Retina (tissue), 1 donor: ENCODE measurements around the gene HTR7.
"Not testable (repeated sequence)": the region's sequence is repeated elsewhere in the genome, so short reads cannot be mapped to it uniquely, and the experiment has no call there.

Experiments
- DNase-seq: peaks from one replicate; pipeline ENCODE4 v3.0.0-alpha.2; 2016

Gene HTR7

DNA sequence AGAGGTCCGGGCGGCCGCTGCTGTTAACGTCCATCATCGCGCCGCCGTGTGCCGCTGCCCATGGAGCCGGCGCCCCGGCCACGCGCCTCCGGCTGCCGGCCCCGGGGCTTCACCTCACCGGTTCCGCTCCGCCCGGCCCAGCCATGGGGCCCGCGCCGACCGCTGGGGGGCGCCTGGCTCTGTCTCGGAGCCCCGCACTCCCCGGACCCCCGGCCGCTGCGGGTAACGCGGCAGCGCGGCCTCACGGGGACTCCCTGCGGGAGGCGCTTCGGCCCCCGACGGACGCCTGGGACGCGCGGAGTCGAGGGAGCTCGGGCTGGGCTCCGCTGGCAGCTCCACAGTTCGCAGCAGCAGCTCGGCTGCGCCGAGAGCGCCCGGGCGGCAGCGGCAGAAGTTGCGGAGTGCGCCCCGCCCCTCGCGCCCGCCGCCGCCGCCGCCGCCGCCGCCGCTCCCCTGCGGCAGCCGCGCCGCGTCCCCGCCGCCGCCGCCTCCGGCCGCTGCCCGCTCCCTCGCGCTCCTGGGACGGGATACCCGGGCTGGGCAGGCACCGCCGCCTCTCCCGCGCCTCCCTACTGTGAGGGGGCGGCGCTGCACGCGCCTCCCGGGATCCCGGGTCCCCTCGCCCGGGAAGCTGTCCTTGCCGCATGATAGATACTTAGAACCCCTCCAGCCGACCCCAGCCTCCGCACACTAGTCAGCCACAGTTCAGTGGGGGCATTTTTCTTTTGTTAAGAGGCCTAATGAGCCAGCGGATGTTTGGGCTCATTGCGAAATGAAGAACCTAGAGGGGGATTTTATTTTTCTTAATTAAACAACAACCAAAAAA, at the start of gene HTR7:
HTR7 (minus strand) TSS at position 405 of the 826 bp plus-strand sequence; CDS start at position 37, 368 bp downstream.
- peak; percentile 86 for DNase-seq

DNA sequence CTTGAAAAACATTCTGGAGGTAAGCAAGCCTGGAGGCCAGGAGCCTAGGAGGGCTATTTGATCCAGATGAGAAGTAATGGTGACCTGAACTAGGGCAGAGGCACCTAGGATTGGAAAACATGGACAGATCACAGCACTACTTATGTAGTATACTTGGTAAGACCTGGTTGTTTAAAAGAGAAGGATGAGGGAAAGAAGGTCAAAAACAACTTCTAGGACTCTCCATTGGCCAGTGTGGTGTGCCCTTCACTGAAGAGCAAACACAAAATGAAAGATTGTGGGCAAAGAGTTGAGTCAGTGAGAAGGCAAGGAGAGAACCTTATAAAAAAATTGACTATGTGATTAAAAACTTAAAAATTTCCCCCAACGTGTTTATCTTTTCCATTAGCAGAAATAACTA, 48.8 kb upstream of the HTR7 start:
- DNase-seq, result no peak

DNA sequence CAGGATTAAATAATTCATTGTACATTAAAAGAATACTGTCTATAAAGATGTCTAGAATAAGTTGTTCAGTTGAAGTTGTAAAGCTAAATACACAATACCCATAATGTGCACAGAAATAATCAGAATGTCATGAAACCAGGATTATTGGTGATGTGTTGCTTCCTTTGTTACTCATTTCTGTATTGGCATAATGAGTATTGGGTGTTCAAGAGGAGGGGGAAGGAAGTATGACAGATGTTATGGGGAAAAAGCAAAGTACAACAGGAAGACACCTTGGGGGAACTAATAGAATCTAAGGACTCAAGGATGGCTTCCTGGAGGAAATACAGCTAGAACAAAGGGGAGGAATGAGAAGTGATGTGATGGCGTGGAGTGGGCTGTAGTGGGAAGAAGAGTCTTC, 48.1 kb upstream of the HTR7 start:
- DNase-seq, result no peak

DNA sequence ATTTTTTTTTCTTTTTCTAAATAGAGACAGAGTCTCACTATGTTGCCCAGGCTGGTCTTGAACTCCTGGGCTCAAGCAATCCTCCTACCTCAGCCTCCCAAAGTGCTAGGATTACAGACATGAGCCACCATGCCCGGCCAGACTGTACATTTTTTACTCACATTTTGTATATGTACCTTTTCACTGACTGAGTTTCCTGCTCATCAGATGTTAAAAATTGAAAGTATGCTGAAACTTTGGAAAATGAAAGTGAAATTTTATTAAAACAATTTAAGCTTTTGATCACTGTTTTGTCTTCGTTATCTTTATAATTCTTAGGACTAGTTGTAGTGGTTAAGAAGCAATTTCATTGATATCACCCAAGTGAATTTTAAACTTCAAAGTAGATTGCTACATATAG, 39.1 kb upstream of the HTR7 start:
- not testable (repeated sequence) for DNase-seq

DNA sequence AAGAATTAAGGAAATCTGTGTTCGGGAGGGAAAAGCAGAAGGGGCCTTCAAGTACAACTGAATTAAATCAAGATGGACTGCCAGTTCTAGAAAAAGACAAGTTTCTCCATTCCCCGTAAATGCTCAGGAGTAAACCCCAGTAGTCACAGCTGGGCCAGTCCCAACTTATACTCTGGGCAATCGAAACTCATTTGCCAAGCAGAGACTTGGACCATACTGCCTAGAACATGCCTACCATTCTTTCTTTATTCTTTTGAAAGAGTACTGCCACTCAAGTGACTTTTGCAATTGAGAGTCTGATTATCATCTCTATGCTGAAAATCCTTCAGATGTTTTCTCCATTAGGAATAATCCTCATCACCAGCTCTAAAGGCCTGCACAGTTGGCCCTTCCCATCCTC, 35.4 kb upstream of the HTR7 start:
- no peak for DNase-seq

DNA sequence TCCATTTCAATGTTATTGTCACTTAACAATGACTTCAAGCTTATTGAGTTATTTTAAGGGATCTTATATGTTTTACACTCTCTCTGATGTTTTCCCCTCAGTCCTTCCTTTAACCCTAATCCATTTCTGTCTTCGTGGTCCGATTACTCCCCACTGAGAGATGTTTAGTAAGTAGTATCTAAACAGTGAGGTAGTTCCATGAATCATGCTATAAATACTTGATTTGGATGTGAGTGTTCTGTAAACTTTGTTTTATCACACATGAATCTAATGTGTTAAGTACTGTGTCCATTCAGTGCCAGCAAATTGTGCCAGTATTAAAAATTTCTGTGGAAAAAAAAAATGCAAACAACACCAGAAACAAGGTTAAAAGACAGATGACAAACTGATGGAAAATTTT, 32.5 kb upstream of the HTR7 start:
- no peak for DNase-seq

DNA sequence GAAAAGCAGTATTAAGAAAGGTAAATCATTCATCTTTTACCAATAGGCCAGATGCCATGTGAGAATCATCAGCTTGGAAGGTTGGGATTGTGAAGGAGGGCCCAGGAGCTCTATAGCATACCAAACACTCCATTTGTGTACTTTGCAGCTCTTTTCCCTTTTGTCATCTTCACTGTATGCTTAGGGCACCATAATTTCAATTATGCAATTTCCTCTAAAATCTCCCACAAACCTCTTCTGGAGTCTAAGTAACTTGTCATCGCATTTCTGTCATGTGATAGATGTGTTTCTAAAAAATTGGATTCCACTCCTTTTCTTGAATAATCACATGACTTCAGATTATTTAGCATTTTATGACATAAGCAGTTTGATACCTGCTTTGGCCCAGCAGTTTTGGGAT, 31.8 kb upstream of the HTR7 start:
- DNase-seq, result no peak

DNA sequence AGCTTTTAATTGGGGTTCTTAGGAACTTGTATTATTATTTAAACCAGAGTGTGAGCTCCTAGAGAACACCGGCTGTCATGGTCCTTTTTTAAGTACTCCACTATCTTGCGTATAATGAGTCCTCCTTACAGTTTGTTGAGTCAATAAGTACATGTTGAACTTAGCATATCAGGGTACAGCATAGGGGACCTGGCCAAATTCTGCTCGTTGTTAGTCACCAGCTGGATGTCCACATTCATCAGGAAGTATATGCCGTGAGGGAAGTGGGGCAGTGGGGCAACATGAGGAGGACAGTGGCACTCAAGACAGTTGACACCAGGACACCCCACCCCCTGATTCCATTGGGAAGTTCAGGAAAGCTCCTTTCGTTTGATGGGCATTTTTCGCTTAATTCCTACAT, 30.5 kb upstream of the HTR7 start:
- DNase-seq, result no peak

DNA sequence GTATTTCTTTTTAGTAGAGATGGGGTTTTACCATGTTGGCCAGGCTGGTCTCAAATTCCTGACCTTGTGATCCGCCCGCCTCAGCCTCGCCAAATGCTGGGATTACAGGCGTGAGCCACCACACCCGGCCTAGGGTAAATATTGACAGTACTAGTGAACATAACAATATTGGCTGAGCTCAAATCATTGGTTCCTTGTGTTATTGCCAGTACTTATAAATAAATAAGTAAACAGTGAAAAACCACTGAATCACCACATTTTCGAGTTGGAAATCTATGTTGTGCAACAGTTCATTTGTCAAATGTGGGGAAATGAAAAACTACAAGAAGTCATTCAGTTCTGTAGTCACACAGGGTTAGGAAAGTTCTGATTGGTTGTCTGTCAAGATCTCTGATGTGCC, 29.7 kb upstream of the HTR7 start:
- DNase-seq, result no peak

DNA sequence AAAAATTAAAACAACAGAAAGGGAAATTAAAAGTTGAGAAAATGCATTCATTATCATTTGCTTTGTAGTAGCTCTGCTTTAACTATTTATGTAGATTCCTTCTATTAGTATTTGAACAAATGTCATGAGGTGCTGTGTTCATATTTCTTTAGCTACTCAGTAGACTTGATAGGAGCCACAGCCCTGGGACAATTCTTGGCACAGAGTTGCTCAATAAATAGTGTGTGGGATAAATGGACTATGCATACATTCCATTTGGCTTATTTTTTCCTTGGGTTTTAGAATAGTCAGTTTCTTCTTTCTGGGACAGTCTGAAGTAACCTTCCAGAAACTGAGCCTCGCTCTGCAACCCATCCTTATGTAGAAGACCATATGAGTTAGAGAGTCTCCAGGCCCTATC, 27.3 kb upstream of the HTR7 start:
- DNase-seq, result no peak

DNA sequence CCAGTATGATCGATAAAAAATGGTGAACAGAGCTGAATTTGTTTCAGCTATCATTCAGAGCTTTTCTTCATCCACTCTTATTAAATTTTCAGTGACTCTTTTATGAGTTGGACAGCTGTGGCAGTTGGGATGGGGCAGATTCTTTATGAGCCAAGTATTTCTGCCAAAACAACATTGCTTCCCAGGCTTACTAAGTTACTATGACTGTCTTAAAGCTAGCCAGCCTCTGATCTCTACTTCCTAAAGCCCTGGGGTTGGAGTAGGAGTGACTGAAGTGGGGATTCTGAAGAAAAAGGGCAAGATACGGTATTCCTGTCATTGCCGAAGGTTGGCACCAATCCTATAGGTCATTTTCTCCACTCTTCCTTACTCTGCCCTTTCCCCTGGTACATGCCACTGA, 26.6 kb upstream of the HTR7 start:
- DNase-seq, result no peak

DNA sequence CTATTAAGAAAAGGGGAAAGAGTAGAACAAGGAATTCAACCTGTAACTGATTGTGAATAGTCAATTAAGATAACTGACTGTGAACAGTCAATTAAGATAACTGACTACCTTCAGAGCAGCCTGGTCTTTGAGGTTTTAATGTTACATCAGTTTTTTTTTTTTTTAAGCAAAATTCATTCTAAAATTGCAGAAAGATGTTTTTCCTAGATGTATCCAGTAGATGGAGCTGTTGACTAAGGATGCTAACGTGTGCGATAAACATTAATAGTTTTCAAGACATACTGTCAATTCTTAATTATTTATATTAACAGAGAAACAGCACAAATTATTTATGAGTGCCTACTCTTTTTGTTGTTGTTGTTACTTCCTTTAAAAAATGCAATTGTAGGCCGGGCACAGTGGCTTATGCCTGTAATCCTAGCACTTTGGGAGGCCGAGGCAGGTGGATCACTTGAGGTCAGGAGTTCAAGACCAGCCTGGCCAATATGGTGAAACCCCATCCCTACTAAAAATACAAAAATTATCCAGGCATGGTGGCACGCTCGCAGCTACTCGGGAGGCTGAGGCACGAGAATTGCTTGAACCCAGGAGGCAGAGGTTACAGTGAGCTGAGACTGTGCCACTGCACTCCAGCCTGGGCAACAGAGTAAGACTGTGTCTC, 22.4 kb upstream of the HTR7 start:
- peak; percentile 26 for DNase-seq

DNA sequence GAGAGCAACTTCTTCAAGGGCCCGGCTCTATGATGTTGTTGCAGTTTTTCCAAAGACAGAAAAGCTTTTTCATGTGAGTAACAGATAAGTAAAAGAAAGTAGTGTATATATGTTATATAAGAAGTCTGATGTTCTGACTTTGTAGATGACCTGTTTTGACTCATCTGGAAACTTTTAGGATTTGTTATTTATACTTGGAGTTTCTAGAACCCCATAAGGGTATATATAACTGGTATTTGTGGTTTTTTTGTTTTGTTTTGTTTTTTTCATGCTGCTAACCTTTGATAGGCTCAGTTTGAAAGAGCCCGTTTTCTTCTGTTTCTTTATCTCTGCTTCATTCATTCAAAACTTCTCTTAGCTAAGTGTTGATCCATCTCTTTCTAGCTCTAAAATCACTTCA, 21.2 kb upstream of the HTR7 start:
- DNase-seq, result no peak

DNA sequence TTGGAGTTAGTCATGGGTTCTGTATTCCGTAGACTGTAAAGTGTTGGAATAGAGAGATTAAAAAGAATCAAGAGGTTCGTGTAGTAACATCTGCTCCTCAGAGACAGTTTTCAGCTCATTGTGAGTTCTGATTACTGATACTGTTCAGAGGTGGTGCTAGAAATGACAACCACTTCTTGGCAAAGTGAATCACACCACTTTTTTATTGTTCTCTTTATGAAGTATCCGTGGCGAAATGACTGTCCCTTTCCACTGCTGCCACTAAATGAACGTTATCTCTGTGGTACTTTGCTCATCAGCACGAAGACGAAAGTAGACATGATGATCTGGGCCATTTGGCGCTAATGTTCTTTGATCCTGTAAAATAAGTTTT, 14.8 kb upstream of the HTR7 start:
- DNase-seq, result no peak

DNA sequence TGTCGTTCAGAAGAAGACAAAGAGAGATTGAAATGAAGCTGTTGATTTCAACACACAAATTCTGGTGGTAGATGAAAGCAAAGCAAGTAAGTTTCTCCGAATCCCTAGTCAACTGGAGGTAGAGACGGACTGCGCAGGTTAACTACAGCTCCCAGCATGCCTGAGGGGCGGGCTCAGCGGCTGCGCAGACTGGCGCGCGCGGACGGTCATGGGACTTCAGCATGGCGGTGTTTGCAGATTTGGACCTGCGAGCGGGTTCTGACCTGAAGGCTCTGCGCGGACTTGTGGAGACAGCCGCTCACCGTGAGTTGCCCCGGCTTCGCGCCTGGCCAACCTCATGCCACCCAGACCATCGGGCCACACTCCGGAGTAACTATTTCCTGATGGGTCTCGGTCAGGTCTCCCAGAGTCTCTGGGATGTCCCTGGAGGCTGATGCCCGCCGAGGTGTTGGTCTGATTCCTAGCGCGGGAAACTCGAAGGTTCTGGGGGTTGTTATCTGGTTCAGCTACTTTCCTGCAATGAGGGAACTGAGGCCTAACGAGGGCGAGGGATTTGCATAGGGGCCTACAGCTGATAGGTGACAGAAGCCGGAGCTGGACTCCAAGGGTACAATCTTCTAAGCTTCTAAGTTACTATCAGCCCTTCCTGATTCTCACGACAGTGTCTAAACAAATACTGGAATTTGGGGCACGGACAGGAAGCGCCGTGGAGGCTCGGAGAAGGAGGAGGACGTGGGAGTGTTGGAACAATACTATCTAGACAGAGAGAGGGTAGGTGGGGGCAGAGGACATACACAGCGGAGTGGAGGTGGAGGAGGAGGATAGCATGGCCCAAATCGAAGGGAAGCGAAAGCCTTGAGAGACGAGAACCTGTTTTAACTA, 14.2 kb upstream of the HTR7 start, which contains the start of gene RPP30:
RPP30 (plus strand) TSS at position 209 of the 882 bp plus-strand sequence; CDS start at position 222, 13 bp downstream.
- peak; percentile 93 for DNase-seq

DNA sequence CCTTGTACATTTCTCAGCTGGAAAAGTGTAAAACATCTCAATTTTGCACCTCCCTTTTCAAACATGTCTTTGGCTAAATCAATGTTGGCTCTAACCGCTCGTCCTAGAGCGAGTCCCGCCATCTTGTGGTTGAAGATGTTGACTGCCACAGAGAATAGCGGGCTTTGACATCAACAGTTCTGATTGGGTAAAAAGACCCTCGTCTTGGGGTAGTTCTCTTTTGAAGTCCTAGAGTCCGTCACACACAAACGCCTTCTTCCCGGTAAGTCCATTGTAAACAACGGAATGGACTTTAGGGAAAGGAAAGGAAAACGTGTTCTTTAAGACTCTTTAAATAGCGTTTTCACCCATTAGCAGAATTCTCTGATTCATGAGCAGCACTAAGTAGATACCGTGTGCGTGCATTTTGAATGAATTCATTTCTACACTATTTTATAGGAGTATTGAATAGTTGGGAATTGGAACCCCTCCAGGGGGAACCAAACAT, 13.5 kb upstream of the HTR7 start:
- peak; percentile 80 for DNase-seq

DNA sequence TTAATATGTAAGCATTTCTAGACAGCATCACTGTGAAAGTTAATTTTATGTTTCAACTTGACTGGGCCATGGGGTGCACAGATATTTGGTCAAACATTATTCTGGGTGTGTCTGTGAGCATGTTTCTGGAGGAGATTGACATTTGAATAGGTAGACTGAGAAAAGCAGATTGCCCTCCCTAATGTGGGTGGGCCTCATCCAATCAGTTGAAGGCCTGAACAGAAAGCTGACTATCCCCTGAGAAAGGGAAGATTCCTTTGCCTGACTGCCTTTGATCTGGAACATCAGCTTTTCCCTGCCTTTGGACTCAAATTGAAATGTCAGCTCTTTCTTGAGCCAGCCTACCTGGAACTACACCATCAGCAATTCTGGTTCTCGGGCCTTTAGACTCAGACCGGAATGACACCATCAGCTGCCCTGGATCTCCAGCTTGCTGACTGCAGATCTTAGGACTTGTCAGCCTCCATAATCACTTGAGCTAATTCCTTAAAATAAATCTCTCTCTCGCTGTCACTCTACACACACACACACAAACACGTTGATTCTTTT, 8.3 kb upstream of the HTR7 start:
- DNase-seq, result no peak

DNA sequence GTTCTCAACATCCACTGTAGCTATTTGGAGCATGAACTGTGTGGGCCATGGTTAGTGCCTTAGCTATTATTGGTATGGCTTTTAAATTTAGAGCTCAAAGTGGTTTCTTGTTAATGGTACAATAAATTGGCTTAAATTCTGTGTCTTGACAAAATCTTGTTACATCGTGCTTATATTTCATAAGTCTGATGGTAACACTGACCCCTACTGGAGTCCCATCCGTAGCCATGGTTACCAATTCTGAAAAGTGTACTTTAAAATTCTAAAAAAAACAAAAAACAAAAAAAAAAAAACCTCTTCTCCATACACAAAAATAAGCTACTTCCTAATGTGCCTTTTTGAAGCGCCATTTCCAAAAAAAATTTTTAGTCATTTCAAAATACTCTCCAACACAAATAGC, 7.6 kb upstream of the HTR7 start:
- DNase-seq, result no peak

DNA sequence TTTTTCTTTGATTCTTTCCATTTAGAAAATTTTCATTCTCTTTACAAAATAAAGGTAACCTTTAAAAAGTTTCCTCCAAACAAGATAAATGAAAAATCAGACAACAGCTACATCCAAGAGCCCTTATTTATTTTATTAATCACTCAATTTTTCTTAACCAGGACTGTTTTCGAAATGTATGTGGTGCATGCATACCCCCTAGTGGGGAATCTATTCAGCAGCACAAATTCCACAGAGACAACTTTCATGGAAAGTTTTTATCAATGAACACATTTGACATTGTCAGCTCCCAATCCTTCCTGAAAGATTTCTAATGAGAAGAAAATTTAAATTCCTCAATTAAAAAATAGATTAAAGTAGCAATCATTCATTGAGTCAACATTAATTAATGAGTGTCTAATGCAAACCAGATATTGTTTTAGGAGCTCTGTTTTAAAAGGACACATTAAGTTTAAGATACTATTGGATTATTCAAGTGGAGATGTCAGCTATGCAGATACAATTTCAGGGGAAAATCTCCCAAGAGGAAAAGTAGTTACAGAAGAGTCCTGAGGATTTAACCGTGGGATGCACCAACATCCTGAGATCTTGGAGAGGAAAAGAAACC, 5.2 kb upstream of the HTR7 start:
- peak; percentile 17 for DNase-seq

DNA sequence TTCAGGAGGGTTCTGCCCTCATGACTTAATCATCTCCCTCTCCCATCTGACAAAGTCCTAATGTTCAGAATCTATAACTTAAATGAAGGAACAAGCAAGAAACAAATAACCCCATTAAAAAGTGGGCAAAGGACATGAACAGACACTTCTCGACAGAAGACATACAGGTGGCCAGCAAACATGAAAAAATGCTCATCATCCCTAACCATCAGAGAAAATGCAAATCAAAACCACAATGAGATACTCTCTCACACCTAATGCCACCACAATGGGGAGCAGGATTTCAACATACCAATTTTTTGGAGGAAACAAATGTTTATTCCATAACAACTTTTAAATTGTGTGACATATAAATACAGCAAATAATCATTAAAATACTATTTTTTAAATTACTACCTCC, 3.0 kb upstream of the HTR7 start:
- DNase-seq, result no peak

DNA sequence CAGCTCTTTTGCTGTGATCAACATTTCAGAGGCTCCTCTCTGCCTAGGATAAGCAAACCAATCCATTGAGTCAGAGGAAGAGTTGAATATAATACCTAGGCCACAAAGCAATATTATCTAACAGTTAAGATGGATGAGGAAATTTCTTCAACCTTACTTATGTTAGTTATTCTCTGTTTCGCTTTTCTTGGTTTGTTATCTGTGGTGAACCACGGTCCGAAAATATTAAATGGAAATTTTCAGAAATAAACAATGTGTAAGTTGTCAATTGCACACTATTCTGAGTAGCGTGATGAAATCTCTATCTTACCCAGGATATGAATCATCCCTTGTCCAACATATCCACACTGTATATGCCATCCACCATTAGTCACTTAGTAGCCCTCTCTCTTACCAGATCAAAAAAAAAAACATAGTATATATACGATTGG, 1.5 kb upstream of the HTR7 start:
- no peak for DNase-seq

DNA sequence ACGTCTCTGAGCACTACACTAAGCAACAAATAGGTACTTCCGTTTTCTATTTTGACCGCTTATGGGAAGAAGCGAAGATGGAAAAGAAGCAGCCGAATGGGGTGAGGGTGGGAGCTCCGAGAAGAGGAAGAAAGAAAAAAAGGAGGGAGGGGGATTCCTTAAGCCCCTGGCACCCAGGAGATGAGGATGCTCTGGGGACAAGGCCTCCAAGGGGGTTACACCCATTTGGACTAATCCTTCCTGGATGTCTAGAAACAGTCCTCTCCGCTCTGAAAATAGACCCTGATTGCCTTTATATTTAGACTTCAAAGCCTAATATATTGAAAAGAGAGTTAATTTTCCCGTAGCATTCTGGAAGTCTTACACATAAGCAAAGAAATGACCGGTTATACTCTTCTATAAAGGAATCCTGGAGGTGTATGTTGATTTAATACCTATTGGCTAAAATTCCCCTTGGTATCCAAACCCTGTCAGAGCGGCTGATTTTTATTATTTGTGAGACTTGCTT, 676 bp upstream of the HTR7 start:
- no peak for DNase-seq
